ENCODE results near the gene DGCR2.
"Not testable (repeated sequence)": the region's sequence is repeated elsewhere in the genome, so short reads cannot be mapped to it uniquely, and the experiment has no call there.

DGCR2 gene

GRCh38 chr22:19028060-19028455 lies 94.2 kb downstream of the DGCR2 start:
- CTCF ChIA-PET; POLR2A ChIA-PET; DNase-seq (ENCODE audit: extremely low spot score): not testable (repeated sequence)

GRCh38 chr22:19027371-19028059 lies 94.7 kb downstream of the DGCR2 start:
- DNase-seq (ENCODE audit: extremely low spot score); POLR2A ChIA-PET; CTCF ChIA-PET: not testable (repeated sequence)

- DNase-seq (ENCODE audit: extremely low spot score); CTCF ChIA-PET; POLR2A ChIA-PET: not testable (repeated sequence)
Observed at GRCh38 chr22:19026080-19026479, 96.1 kb downstream of the DGCR2 start.

GRCh38 chr22:19024956-19025489 lies 97.2 kb downstream of the DGCR2 start:
- POLR2A ChIA-PET; DNase-seq (ENCODE audit: extremely low spot score); CTCF ChIA-PET: not testable (repeated sequence)

- POLR2A ChIA-PET; CTCF ChIA-PET; DNase-seq (ENCODE audit: extremely low spot score): not testable (repeated sequence)
Observed at GRCh38 chr22:19023931-19024330, 98.3 kb downstream of the DGCR2 start.

- ChIA-PET CTCF (no interaction called here), POLR2A (no interaction called here)
- no peak for DNase-seq (ENCODE audit: extremely low spot score)
- TF ChIP-seq CTCF (IDR thresholded peaks at IDR 0.05; ENCODE audit: control extremely low read depth, extremely low read depth, low read depth, missing control alignments), result no peak
Observed at GRCh38 chr22:19022755-19023154, 99.5 kb downstream of the DGCR2 start.

GRCh38 chr22:19019679-19020032 lies 102.6 kb downstream of the DGCR2 start:
- POLR2A ChIA-PET, result no interaction called here
- TF ChIP-seq CTCF (IDR thresholded peaks at IDR 0.05; ENCODE audit: control extremely low read depth, extremely low read depth, low read depth, missing control alignments), result no peak
- DNase-seq (ENCODE audit: extremely low spot score), result no peak
- CTCF ChIA-PET, result no interaction called here

- no peak for TF ChIP-seq CTCF (IDR thresholded peaks at IDR 0.05; ENCODE audit: control extremely low read depth, extremely low read depth, low read depth, missing control alignments)
- no peak for DNase-seq (ENCODE audit: extremely low spot score)
- CTCF ChIA-PET, result no interaction called here
- POLR2A ChIA-PET, result no interaction called here
Observed at GRCh38 chr22:19019029-19019678, 103.1 kb downstream of the DGCR2 start.

GRCh38 chr22:19018256-19018655 lies 104.0 kb downstream of the DGCR2 start:
- no peak for DNase-seq (ENCODE audit: extremely low spot score)
- ChIA-PET CTCF (no interaction called here), POLR2A (no interaction called here)
- no peak for TF ChIP-seq CTCF (IDR thresholded peaks at IDR 0.05; ENCODE audit: control extremely low read depth, extremely low read depth, low read depth, missing control alignments)
